Activated T-helper 2 cell treated with anti-CD3 and anti-CD28 coated beads, Interferon-gamma antibody, Interleukin-2, Interleukin-4, amounts not matched to agents 10 μg/mL and 5 μg/mL and 100 μg/mL, durations not matched to agents 14 hours and 24 hours and 36 hours (primary cell): ENCODE data around the gene VSIG8. TPM values are rescaled to one million over a fixed set of nuclear protein-coding genes. Genes with fewer than 3 reads are reported as not detected.
A peak's percentile ranks its signal among the peaks of the same experiment; 100 is the strongest.

Experiments
- DNase-seq: peaks from one replicate; pipeline ENCODE4 v3.0.0; 2021; ENCODE audit warnings: low spot score
- H3K27ac Mint-ChIP-seq: one replicate; pipeline ENCODE4 v1.8.0; 2021; ENCODE audit warnings: mixed read lengths
- H3K27me3 Mint-ChIP-seq: one replicate; pipeline ENCODE4 v1.8.0; 2021; ENCODE audit warnings: low read depth, mixed read lengths
- H3K36me3 Mint-ChIP-seq: one replicate; pipeline ENCODE4 v1.8.0; 2021; ENCODE audit warnings: low read depth, mixed read lengths
- H3K4me1 Mint-ChIP-seq: one replicate; pipeline ENCODE4 v1.8.0; 2021; ENCODE audit warnings: low read depth, mixed read lengths
- H3K4me3 Mint-ChIP-seq: one replicate; pipeline ENCODE4 v1.8.0; 2021; ENCODE audit warnings: low read depth, mild to moderate bottlenecking, moderate library complexity, mixed read lengths
- H3K9me3 Mint-ChIP-seq: one replicate; pipeline ENCODE4 v1.8.0; 2021; ENCODE audit warnings: mixed read lengths
- intact Hi-C: fragments of 100-400 bp; cut with micrococcal nuclease; formaldehyde crosslinking; loops from one replicate; pipeline ENCODE4 v1.15.1; 2023
- total RNA-seq: library from RNA; stranded (reverse); gene quantifications from 2 replicates; pipeline ENCODE4 v1.2.3, GENCODE V29; 2022

Gene VSIG8
- total RNA-seq, 1 donor from 2014 or later = not detected

DNA sequence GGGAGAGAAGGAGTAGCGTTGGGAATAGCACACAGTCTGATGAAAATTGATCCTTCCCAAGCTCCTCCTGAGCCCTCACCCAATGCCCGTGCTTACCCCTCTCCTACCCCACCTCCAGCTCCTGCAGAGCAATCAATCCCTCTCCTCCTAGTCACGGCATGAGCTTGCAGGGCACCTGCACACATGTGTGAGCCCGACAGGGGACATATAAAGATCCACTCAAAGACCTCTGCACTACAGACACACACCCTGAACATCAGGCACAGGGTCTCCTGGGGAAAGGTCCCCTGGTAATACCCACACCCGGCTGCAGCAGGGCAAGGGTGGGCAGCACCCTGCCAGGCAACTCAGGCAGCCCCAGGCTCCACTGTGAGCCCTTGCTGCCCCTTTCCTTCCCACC lies 426 bp downstream of the VSIG8 start:
- intact Hi-C loops = no loop called here
- H3K9me3 Mint-ChIP-seq = no peaks in the 10 kb centered on the region
- no peak for DNase-seq
- no peaks in the 10 kb centered on the region for H3K36me3 Mint-ChIP-seq
- no peak overlapping the region for H3K27ac Mint-ChIP-seq
- peaks cover 3% of the 10 kb centered on the region for H3K27me3 Mint-ChIP-seq
- H3K4me1 Mint-ChIP-seq = peaks cover 5% of the 10 kb centered on the region
- no peak overlapping the region for H3K4me3 Mint-ChIP-seq

- intact Hi-C loops = no loop called here
- Mint-ChIP-seq H3K27me3 (peaks cover 3% of the 10 kb centered on the region), H3K27ac (no peak overlapping the region), H3K4me1 (peaks cover 4% of the 10 kb centered on the region), H3K4me3 (no peak overlapping the region), H3K9me3 (no peaks in the 10 kb centered on the region), H3K36me3 (no peaks in the 10 kb centered on the region)
- DNase-seq = no peak
These were observed 1.2 kb downstream of the VSIG8 start for GRCh38 chr1:159861218-159861617.

DNA sequence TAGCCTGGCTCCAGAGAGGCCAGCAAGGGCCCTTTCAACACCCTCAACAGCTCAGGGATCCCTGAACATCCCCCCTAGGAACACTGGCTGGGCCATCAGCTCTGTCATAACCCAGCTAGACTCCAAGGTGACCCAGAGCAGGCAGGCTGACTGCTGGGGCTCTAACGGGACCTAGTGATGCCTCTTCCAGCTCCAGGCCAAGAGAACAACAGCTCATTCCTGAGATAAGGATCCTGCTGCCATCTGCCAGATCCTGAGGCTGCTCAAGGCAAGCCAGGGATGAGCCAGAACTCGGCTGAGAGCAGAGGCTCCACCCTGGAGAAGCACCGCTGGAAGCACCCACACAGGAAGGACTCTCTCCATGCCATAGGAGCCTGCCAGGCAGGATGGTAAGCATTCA lies 2.0 kb downstream of the VSIG8 start:
- intact Hi-C loops = no loop called here
- Mint-ChIP-seq H3K9me3 (no peaks in the 10 kb centered on the region), H3K27ac (no peak overlapping the region), H3K27me3 (peaks cover 3% of the 10 kb centered on the region), H3K4me1 (peaks cover 3% of the 10 kb centered on the region), H3K36me3 (no peaks in the 10 kb centered on the region), H3K4me3 (no peak overlapping the region)
- no peak for DNase-seq

DNA sequence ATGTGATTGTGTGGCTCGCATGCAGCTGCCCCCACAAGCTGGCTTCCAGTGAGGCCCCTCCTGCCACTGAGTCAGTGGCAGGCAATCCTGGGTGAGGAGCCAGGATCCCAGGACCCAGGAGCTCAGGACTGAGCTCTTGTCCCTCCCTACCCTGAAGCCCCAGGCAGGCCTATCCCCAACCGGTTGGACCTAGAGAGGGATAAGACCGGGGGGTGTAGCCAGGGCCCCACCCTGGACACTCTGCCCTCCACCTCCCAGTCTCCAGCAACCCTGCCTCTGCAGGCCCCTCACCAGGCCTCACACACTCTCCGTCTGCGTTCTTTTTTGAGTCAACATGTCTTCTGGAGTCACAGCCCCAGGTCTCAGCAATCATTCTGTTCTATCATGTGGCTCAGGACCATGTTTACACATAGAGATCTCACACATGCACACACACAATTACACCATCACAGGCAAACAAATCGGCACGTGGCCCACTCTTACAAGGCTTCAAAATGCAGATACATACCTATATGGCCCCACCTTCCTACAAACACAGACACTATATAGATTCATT lies 2.6 kb downstream of the VSIG8 start:
- peaks cover 7% of the 10 kb centered on the region for H3K27me3 Mint-ChIP-seq
- no peak overlapping the region for H3K4me3 Mint-ChIP-seq
- DNase-seq = no peak
- H3K27ac Mint-ChIP-seq = no peak overlapping the region
- H3K36me3 Mint-ChIP-seq = no peaks in the 10 kb centered on the region
- intact Hi-C loops = no loop called here
- H3K9me3 Mint-ChIP-seq = no peaks in the 10 kb centered on the region
- H3K4me1 Mint-ChIP-seq = peaks cover 8% of the 10 kb centered on the region

- DNase-seq = no peak
- no peaks in the 10 kb centered on the region for H3K36me3 Mint-ChIP-seq
- no peak overlapping the region for H3K27ac Mint-ChIP-seq
- no peaks in the 10 kb centered on the region for H3K9me3 Mint-ChIP-seq
- intact Hi-C loops = no loop called here
- peaks cover 13% of the 10 kb centered on the region for H3K4me1 Mint-ChIP-seq
- H3K27me3 Mint-ChIP-seq = peaks cover 13% of the 10 kb centered on the region
- no peak overlapping the region for H3K4me3 Mint-ChIP-seq
These were observed 4.6 kb downstream of the VSIG8 start for GRCh38 chr1:159857889-159858288.

DNA sequence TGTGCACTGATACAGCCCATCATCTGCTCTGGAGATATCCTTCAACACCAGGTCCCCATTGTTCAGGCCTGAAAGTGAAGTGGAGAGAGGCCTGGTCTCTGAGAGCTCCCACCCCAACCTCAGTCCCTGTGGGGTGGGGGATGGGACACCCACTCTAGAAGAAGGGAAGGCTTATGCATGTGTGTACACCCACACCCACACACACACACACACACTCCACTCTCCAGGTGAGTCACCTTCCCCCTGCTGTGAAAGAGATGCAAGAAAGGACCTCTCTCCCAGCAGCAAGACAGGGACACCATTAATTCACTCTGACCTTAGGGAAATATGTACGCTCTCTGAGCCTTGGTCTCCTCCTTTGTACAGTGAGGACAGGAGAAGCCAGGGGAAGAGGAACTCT lies 5.9 kb downstream of the VSIG8 start:
- Mint-ChIP-seq H3K9me3 (no peaks in the 10 kb centered on the region), H3K36me3 (no peaks in the 10 kb centered on the region), H3K4me1 (peaks cover 13% of the 10 kb centered on the region), H3K4me3 (no peak overlapping the region), H3K27ac (no peak overlapping the region), H3K27me3 (peaks cover 14% of the 10 kb centered on the region)
- DNase-seq = no peak
- intact Hi-C loops = no loop called here

GRCh38 chr1:159855709-159856108 lies 6.7 kb downstream of the VSIG8 start:
- intact Hi-C loops = no loop called here
- DNase-seq = no peak
- no peaks in the 10 kb centered on the region for H3K9me3 Mint-ChIP-seq
- H3K36me3 Mint-ChIP-seq = no peaks in the 10 kb centered on the region
- peaks cover 13% of the 10 kb centered on the region for H3K4me1 Mint-ChIP-seq
- peak overlapping the region; percentile 34 for H3K4me3 Mint-ChIP-seq
- H3K27me3 Mint-ChIP-seq = peaks cover 13% of the 10 kb centered on the region
- H3K27ac Mint-ChIP-seq = no peak overlapping the region

DNA sequence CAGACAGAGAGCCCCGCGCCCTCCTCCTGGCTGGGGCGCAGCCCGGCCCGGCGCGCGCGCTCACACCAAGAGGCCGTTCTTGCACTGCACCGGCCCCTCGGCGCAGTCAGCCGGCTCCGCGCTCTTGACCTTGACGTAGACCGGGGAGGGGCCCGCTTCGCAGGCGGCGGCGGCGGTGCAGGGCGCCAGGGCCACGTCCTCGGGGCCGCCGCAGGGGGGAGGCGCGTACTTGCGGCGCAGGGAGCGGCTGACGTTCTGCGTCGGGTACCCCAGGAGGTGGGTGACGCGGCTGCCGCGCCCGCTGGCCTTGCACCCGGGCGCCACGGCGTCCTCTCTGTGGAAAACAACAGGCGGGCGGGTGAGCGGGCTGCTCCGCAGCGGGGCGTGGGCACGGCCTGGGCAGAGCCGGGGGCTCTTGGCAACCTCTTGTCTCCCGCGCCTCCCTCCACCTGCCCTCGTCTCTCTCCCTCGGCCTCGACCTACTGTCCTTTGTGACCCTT lies 7.7 kb downstream of the VSIG8 start:
- H3K4me1 Mint-ChIP-seq = peaks cover 15% of the 10 kb centered on the region
- H3K27ac Mint-ChIP-seq = peak overlapping the region; percentile 62

DNA sequence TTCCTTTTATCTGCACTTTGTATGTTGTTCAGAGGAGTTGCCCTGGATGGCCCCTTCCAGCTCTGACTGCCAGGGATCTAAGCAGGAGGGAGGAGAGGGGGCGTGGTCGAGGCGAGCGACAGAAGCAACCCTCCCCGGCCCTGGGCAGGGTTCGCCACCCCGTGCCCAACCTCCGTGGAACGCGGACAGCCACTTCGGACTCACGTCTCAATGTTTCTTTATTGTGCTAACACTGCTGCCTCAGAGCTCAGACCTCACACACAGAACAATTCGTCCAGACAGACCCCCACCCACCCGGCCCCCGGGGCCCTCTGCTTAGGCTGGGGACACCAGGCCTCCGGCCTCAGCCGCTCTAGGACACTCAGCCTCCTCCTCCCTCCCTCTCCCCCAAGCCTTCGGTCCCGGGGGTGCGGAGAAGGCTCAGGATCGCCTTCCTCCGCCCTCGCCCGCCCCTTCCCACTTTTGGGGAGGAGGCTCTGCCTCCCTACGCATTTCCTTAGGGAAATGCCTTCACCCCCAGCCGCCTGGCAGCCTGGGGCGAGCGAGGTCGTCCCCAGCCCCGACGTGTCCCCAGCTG lies 8.3 kb downstream of the VSIG8 start:
- Mint-ChIP-seq H3K4me3 (peak overlapping the region; percentile 80), H3K4me1 (peaks cover 15% of the 10 kb centered on the region), H3K27me3 (peaks cover 19% of the 10 kb centered on the region), H3K36me3 (no peaks in the 10 kb centered on the region), H3K9me3 (no peaks in the 10 kb centered on the region), H3K27ac (peak overlapping the region; percentile 45)
- no peak for DNase-seq
- intact Hi-C loops = loop anchor here (1.0 to 5.0 kb wide), 3 partner anchors 38 to 74 kb away; partner anchors contain the start of gene DUSP23

More for the DNA sequence above, 7.7 kb downstream of the VSIG8 start:
- H3K36me3 Mint-ChIP-seq = no peaks in the 10 kb centered on the region
- H3K4me3 Mint-ChIP-seq = peak overlapping the region; percentile 85
- peaks cover 19% of the 10 kb centered on the region for H3K27me3 Mint-ChIP-seq
- no peaks in the 10 kb centered on the region for H3K9me3 Mint-ChIP-seq
- intact Hi-C loops = loop anchor here (1.0 to 5.0 kb wide), 3 partner anchors 38 to 74 kb away; partner anchors contain the start of gene DUSP23
- DNase-seq = peak; percentile 69

- Mint-ChIP-seq H3K9me3 (no peaks in the 10 kb centered on the region), H3K27ac (peak overlapping the region; percentile 45), H3K36me3 (no peaks in the 10 kb centered on the region), H3K4me3 (peak overlapping the region; percentile 80), H3K4me1 (peaks cover 15% of the 10 kb centered on the region), H3K27me3 (peaks cover 22% of the 10 kb centered on the region)
- no peak for DNase-seq
- intact Hi-C loops = loop anchor here (1.0 to 5.0 kb wide), 3 partner anchors 39 to 73 kb away; partner anchors contain the start of gene DUSP23
These were observed 8.9 kb downstream of the VSIG8 start for GRCh38 chr1:159853417-159854115.

- Mint-ChIP-seq H3K27me3 (peaks cover 25% of the 10 kb centered on the region), H3K27ac (no peak overlapping the region), H3K4me3 (no peak overlapping the region), H3K4me1 (peaks cover 13% of the 10 kb centered on the region), H3K36me3 (no peaks in the 10 kb centered on the region), H3K9me3 (no peaks in the 10 kb centered on the region)
- DNase-seq = no peak
- intact Hi-C loops = loop anchor here (5.0 kb wide), 1 partner anchor 41 kb away; no protein-coding TSS in a partner anchor
These were observed 11.1 kb downstream of the VSIG8 start for GRCh38 chr1:159851407-159851806.

DNA sequence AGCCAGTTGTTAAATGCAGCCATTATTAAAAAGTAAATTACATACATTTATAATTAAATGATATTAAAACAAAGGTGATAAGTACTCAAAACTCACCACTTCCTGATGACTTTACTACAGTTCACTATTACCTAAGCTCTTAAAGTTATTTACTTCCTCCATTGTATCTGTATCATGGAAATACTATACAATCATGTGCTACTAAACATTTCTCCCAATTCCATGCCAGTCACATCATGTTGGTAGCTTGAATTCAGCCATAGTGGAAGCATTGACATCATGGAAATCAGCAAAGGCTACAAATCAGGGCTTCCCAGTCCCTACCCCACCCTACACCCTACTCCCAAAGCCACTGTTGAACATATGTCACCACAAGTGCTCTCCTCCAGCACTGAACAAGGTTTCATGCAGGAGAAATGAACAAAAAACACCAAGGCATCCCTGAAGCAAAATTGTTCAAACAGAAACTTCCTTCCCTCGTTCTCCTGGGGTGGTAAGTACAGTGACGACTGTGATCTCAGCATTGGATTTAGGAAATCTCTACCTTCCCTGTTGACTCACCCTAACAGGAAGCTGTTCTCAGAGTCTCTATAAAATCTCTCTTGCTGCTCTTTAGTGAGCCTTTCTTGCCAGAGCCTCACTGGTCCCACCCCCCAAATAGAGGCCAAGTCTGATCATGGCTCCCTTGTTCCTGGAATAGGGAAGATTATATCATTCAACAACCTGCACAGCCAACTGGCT lies 12.7 kb downstream of the VSIG8 start:
- Mint-ChIP-seq H3K27me3 (peaks cover 24% of the 10 kb centered on the region), H3K4me1 (peaks cover 7% of the 10 kb centered on the region), H3K36me3 (no peaks in the 10 kb centered on the region), H3K9me3 (no peaks in the 10 kb centered on the region), H3K27ac (no peak overlapping the region), H3K4me3 (no peak overlapping the region)
- intact Hi-C loops = loop anchor here (5.0 kb wide), 1 partner anchor 43 kb away; no protein-coding TSS in a partner anchor
- no peak for DNase-seq
